HepG2 (cell line): Measurements from ENCODE around the gene IRAK3.

Experiments
- BHLHE40 ChIP-seq: IDR thresholded peaks from 2 replicates; pipeline ENCODE4 v1.6.1; 2011; ENCODE audit warnings: low read length, improper control_type of control experiment
- CBX2 ChIP-seq, 2 experiments: fragments of 200-600 bp in 1 of 2; sonication (generic); formaldehyde crosslinking in 1 of 2; IDR thresholded peaks; 2 replicates each; pipeline versions ENCODE4 v1.7.0 to v1.8.1; 2018 to 2022; ENCODE audit warnings: low read depth in 2 of 2, low read length in 1 of 2, mild to moderate bottlenecking in 1 of 2, missing genetic modification reagents in 1 of 2
- CHD4 ChIP-seq: fragments of 200-600 bp; sonication (generic); IDR thresholded peaks from 2 replicates; pipeline ENCODE4 v1.7.0; 2017; ENCODE audit warnings: mild to moderate bottlenecking, low read length, borderline replicate concordance
- CTCF ChIP-seq: sonication (generic); formaldehyde crosslinking; IDR thresholded peaks from 2 replicates; pipeline ENCODE4 v1.5.0; 2020; ENCODE audit warnings: mild to moderate bottlenecking, missing genetic modification reagents, moderate library complexity
- EZH2 ChIP-seq: conservative IDR thresholded peaks from 2 replicates; pipeline ENCODE4 v1.6.1; 2012; ENCODE audit warnings: mild to moderate bottlenecking, low read depth, low read length, moderate library complexity
- MAFF ChIP-seq: IDR thresholded peaks from 2 replicates; pipeline ENCODE4 v1.6.1; 2011; ENCODE audit warnings: low read depth, low read length, improper control_type of control experiment
- MAFG ChIP-seq: sonication (generic); formaldehyde crosslinking; IDR thresholded peaks from 2 replicates; pipeline ENCODE4 v1.5.1; 2020; ENCODE audit warnings: mild to moderate bottlenecking, missing genetic modification reagents
- POLR2A ChIP-seq, 2 experiments: IDR thresholded peaks; 2 replicates each; pipeline ENCODE4 v1.6.1; 2011; ENCODE audit warnings: low read depth in 2 of 2, low read length in 2 of 2, mild to moderate bottlenecking in 1 of 2, moderate library complexity in 1 of 2; ENCODE audit not compliant: insufficient read depth in 1 of 2
- RBM22 ChIP-seq: fragments of 200-400 bp; formaldehyde crosslinking; optimal IDR thresholded peaks from 2 replicates; pipeline ENCODE3; 2017; ENCODE audit warnings: mild to moderate bottlenecking, low read length, moderate library complexity
- RXRA ChIP-seq: sonication (generic); formaldehyde crosslinking; IDR thresholded peaks from 2 replicates; pipeline ENCODE4 v1.5.1; 2020; ENCODE audit warnings: missing genetic modification reagents
- TAF15 ChIP-seq: fragments of 200-400 bp; formaldehyde crosslinking; IDR thresholded peaks from one replicate; pipeline ENCODE4 v1.6.1; 2018; ENCODE audit warnings: mild to moderate bottlenecking, low read depth, low read length; ENCODE audit not compliant: poor library complexity, severe bottlenecking
- TEAD2 ChIP-seq: sonication (generic); formaldehyde crosslinking; IDR thresholded peaks from 2 replicates; pipeline ENCODE4 v1.9.0; 2021; ENCODE audit warnings: missing genetic modification reagents
- ZBTB21 ChIP-seq: sonication (generic); formaldehyde crosslinking; IDR thresholded peaks from 2 replicates; pipeline ENCODE4 v1.4.0; 2020; ENCODE audit warnings: missing genetic modification reagents

DNA sequence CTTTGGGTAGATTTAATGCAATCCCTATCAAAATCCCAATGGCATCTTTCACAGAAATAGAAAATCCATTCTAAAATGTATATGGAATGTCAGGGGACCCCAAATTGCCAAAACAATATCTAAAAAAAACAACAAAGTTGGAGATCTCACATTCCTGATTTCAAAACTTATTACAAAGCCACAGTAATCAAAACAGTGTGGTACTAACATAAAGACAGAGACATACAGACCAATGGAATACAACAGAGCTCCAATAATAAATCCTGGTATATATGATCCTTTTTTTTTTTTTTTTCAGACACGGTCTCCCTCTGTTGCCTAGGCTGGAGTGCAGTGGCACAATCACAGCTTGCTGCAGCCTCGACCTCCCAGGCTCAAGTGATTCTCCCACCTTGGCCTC lies 23.9 kb upstream of the IRAK3 start:
- TF ChIP-seq MAFG (CRISPR knock-in tag) (no peak), CTCF (CRISPR knock-in tag) (no peak), POLR2A (IDR thresholded peaks at IDR 0.05; ENCODE audit: insufficient read depth in 1 of 2, low read depth in 2 of 2, low read length in 2 of 2) (no peak), TAF15 (no peak), TEAD2 (CRISPR knock-in tag) (no peak), CBX2 (IDR thresholded peaks at IDR 0.05; ENCODE audit: low read depth, low read length) (no peak), CBX2 (CRISPR knock-in tag; IDR thresholded peaks at IDR 0.05; ENCODE audit: low read depth) (no peak), ZBTB21 (CRISPR knock-in tag) (no peak), BHLHE40 (no peak), EZH2 (no peak), MAFF (no peak), RBM22 (no peak), RXRA (CRISPR knock-in tag) (no peak), CHD4 (no peak)
